ENCODE data around the gene HMGB2.

The HMGB2 gene

GRCh38 chr4:173311368-173311767 lies 22.8 kb downstream of the HMGB2 start:
- no peaks in the 10 kb centered on the region for H3K9me3 ChIP-seq (ENCODE audit: control insufficient read depth, insufficient read depth, low read length)
- no peak overlapping the region for H3K9ac ChIP-seq (ENCODE audit: low read depth, low read length)
- H3K4me3 ChIP-seq (ENCODE audit: low read depth, low read length) = no peak overlapping the region
- H3K36me3 ChIP-seq (ENCODE audit: control insufficient read depth, insufficient read depth, low read length) = no peaks in the 10 kb centered on the region
- H3K27me3 ChIP-seq (ENCODE audit: control insufficient read depth, insufficient read depth, low read length) = no peaks in the 10 kb centered on the region
- no peaks in the 10 kb centered on the region for H3K4me1 ChIP-seq (ENCODE audit: control insufficient read depth, insufficient read depth, low read length)

- no peak overlapping the region for H3K4me3 ChIP-seq (ENCODE audit: low read depth, low read length)
- no peak overlapping the region for H3K9ac ChIP-seq (ENCODE audit: low read depth, low read length)
- H3K36me3 ChIP-seq (ENCODE audit: control insufficient read depth, insufficient read depth, low read length) = no peaks in the 10 kb centered on the region
- no peaks in the 10 kb centered on the region for H3K27me3 ChIP-seq (ENCODE audit: control insufficient read depth, insufficient read depth, low read length)
- H3K9me3 ChIP-seq (ENCODE audit: control insufficient read depth, insufficient read depth, low read length) = no peaks in the 10 kb centered on the region
- H3K4me1 ChIP-seq (ENCODE audit: control insufficient read depth, insufficient read depth, low read length) = no peaks in the 10 kb centered on the region
Observed at GRCh38 chr4:173307778-173308177, 26.4 kb downstream of the HMGB2 start.

GRCh38 chr4:173301518-173302201 lies 32.5 kb downstream of the HMGB2 start:
- H3K4me3 ChIP-seq (ENCODE audit: low read depth, low read length) = no peak overlapping the region
- no peaks in the 10 kb centered on the region for H3K4me1 ChIP-seq (ENCODE audit: control insufficient read depth, insufficient read depth, low read length)
- H3K9me3 ChIP-seq (ENCODE audit: control insufficient read depth, insufficient read depth, low read length) = no peaks in the 10 kb centered on the region
- no peaks in the 10 kb centered on the region for H3K27me3 ChIP-seq (ENCODE audit: control insufficient read depth, insufficient read depth, low read length)
- no peak overlapping the region for H3K9ac ChIP-seq (ENCODE audit: low read depth, low read length)
- H3K36me3 ChIP-seq (ENCODE audit: control insufficient read depth, insufficient read depth, low read length) = peaks cover 4% of the 10 kb centered on the region

- Histone ChIP-seq H3K4me1 (ENCODE audit: control insufficient read depth, insufficient read depth, low read length) (no peaks in the 10 kb centered on the region), H3K4me3 (ENCODE audit: low read depth, low read length) (no peak overlapping the region), H3K9me3 (ENCODE audit: control insufficient read depth, insufficient read depth, low read length) (no peaks in the 10 kb centered on the region), H3K36me3 (ENCODE audit: control insufficient read depth, insufficient read depth, low read length) (peaks cover 4% of the 10 kb centered on the region), H3K27me3 (ENCODE audit: control insufficient read depth, insufficient read depth, low read length) (no peaks in the 10 kb centered on the region), H3K9ac (ENCODE audit: low read depth, low read length) (no peak overlapping the region)
Observed at GRCh38 chr4:173294444-173294843, 39.7 kb downstream of the HMGB2 start.

GRCh38 chr4:173293663-173294062 lies 40.5 kb downstream of the HMGB2 start:
- Histone ChIP-seq H3K9me3 (ENCODE audit: control insufficient read depth, insufficient read depth, low read length) (no peaks in the 10 kb centered on the region), H3K4me1 (ENCODE audit: control insufficient read depth, insufficient read depth, low read length) (no peaks in the 10 kb centered on the region), H3K4me3 (ENCODE audit: low read depth, low read length) (no peak overlapping the region), H3K36me3 (ENCODE audit: control insufficient read depth, insufficient read depth, low read length) (peaks cover 4% of the 10 kb centered on the region), H3K9ac (ENCODE audit: low read depth, low read length) (no peak overlapping the region), H3K27me3 (ENCODE audit: control insufficient read depth, insufficient read depth, low read length) (no peaks in the 10 kb centered on the region)

- Histone ChIP-seq H3K9ac (ENCODE audit: low read depth, low read length) (no peak overlapping the region), H3K27me3 (ENCODE audit: control insufficient read depth, insufficient read depth, low read length) (no peaks in the 10 kb centered on the region), H3K36me3 (ENCODE audit: control insufficient read depth, insufficient read depth, low read length) (no peaks in the 10 kb centered on the region), H3K4me1 (ENCODE audit: control insufficient read depth, insufficient read depth, low read length) (no peaks in the 10 kb centered on the region), H3K9me3 (ENCODE audit: control insufficient read depth, insufficient read depth, low read length) (peaks cover 7% of the 10 kb centered on the region), H3K4me3 (ENCODE audit: low read depth, low read length) (no peak overlapping the region)
Observed at GRCh38 chr4:173291899-173292298, 42.3 kb downstream of the HMGB2 start.

- peaks cover 11% of the 10 kb centered on the region for H3K9me3 ChIP-seq (ENCODE audit: control insufficient read depth, insufficient read depth, low read length)
- H3K4me1 ChIP-seq (ENCODE audit: control insufficient read depth, insufficient read depth, low read length) = no peaks in the 10 kb centered on the region
- H3K36me3 ChIP-seq (ENCODE audit: control insufficient read depth, insufficient read depth, low read length) = no peaks in the 10 kb centered on the region
- H3K27me3 ChIP-seq (ENCODE audit: control insufficient read depth, insufficient read depth, low read length) = no peaks in the 10 kb centered on the region
- H3K9ac ChIP-seq (ENCODE audit: low read depth, low read length) = no peak overlapping the region
- no peak overlapping the region for H3K4me3 ChIP-seq (ENCODE audit: low read depth, low read length)
Observed at GRCh38 chr4:173289353-173289727, 44.8 kb downstream of the HMGB2 start.

GRCh38 chr4:173288698-173289352 lies 45.3 kb downstream of the HMGB2 start:
- H3K9ac ChIP-seq (ENCODE audit: low read depth, low read length) = no peak overlapping the region
- H3K9me3 ChIP-seq (ENCODE audit: control insufficient read depth, insufficient read depth, low read length) = peaks cover 11% of the 10 kb centered on the region
- no peaks in the 10 kb centered on the region for H3K27me3 ChIP-seq (ENCODE audit: control insufficient read depth, insufficient read depth, low read length)
- H3K4me3 ChIP-seq (ENCODE audit: low read depth, low read length) = no peak overlapping the region
- H3K36me3 ChIP-seq (ENCODE audit: control insufficient read depth, insufficient read depth, low read length) = no peaks in the 10 kb centered on the region
- H3K4me1 ChIP-seq (ENCODE audit: control insufficient read depth, insufficient read depth, low read length) = no peaks in the 10 kb centered on the region

GRCh38 chr4:173288296-173288695 lies 45.9 kb downstream of the HMGB2 start:
- Histone ChIP-seq H3K4me3 (ENCODE audit: low read depth, low read length) (no peak overlapping the region), H3K9me3 (ENCODE audit: control insufficient read depth, insufficient read depth, low read length) (peaks cover 11% of the 10 kb centered on the region), H3K9ac (ENCODE audit: low read depth, low read length) (no peak overlapping the region), H3K36me3 (ENCODE audit: control insufficient read depth, insufficient read depth, low read length) (no peaks in the 10 kb centered on the region), H3K27me3 (ENCODE audit: control insufficient read depth, insufficient read depth, low read length) (no peaks in the 10 kb centered on the region), H3K4me1 (ENCODE audit: control insufficient read depth, insufficient read depth, low read length) (no peaks in the 10 kb centered on the region)

- Histone ChIP-seq H3K9ac (ENCODE audit: low read depth, low read length) (no peak overlapping the region), H3K27me3 (ENCODE audit: control insufficient read depth, insufficient read depth, low read length) (no peaks in the 10 kb centered on the region), H3K4me3 (ENCODE audit: low read depth, low read length) (no peak overlapping the region), H3K4me1 (ENCODE audit: control insufficient read depth, insufficient read depth, low read length) (no peaks in the 10 kb centered on the region), H3K9me3 (ENCODE audit: control insufficient read depth, insufficient read depth, low read length) (peaks cover 11% of the 10 kb centered on the region), H3K36me3 (ENCODE audit: control insufficient read depth, insufficient read depth, low read length) (no peaks in the 10 kb centered on the region)
Observed at GRCh38 chr4:173287486-173287885, 46.7 kb downstream of the HMGB2 start.

GRCh38 chr4:173284463-173284862 lies 49.7 kb downstream of the HMGB2 start:
- H3K9ac ChIP-seq (ENCODE audit: low read depth, low read length) = no peak overlapping the region
- H3K4me1 ChIP-seq (ENCODE audit: control insufficient read depth, insufficient read depth, low read length) = no peaks in the 10 kb centered on the region
- no peaks in the 10 kb centered on the region for H3K36me3 ChIP-seq (ENCODE audit: control insufficient read depth, insufficient read depth, low read length)
- H3K4me3 ChIP-seq (ENCODE audit: low read depth, low read length) = no peak overlapping the region
- H3K9me3 ChIP-seq (ENCODE audit: control insufficient read depth, insufficient read depth, low read length) = peaks cover 11% of the 10 kb centered on the region
- H3K27me3 ChIP-seq (ENCODE audit: control insufficient read depth, insufficient read depth, low read length) = no peaks in the 10 kb centered on the region

- Histone ChIP-seq H3K9ac (ENCODE audit: low read depth, low read length) (no peak overlapping the region), H3K4me3 (ENCODE audit: low read depth, low read length) (no peak overlapping the region), H3K36me3 (ENCODE audit: control insufficient read depth, insufficient read depth, low read length) (no peaks in the 10 kb centered on the region)
Observed at GRCh38 chr4:173282626-173283025, 51.5 kb downstream of the HMGB2 start.

More at GRCh38 chr4:173282626-173283025, 51.5 kb downstream of the HMGB2 start:
- no peaks in the 10 kb centered on the region for H3K4me1 ChIP-seq (ENCODE audit: control insufficient read depth, insufficient read depth, low read length)
- H3K27me3 ChIP-seq (ENCODE audit: control insufficient read depth, insufficient read depth, low read length) = no peaks in the 10 kb centered on the region
- peaks cover 10% of the 10 kb centered on the region for H3K9me3 ChIP-seq (ENCODE audit: control insufficient read depth, insufficient read depth, low read length)

All from iPS-15b (cell line).